ENCODE measurements around the gene PIK3CA.
"Not testable (repeated sequence)": the region's sequence is repeated elsewhere in the genome, so short reads cannot be mapped to it uniquely, and the experiment has no call there.

The PIK3CA gene

DNA sequence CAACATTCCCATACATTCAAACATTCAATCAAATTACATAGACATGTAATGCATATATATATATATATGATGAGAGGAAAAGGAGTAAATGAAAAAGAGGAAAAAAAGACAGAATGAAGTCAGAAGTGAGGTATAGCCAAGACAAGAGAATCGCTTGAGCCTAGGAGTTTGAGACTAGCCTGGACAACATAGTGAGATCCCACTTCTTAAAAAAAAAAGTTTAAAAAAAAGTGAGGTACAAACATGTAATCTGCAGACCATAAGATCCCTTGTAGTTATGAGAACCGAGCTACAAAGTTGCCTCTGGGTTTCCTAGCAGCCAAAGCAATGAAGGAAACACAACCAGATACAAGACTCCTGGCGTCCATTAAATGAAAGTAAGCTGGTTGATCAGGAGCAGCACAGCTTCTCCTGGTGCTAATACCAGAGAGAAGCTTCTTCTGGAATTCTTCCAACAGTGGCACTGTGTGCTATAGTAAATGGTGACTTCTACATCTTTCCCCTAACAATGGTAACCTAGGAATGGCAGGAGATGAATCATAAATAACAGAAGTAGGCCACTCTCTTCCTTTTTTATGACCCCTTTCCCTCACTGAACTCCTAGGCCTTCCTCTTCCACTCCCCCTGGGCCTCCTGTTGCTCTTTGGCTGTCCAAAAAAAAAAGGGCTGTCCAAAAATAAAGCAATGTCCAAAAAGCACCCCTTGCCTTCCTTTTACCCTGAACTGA, 99.3 kb downstream of the PIK3CA start:
- no peak for DNase-seq

DNA sequence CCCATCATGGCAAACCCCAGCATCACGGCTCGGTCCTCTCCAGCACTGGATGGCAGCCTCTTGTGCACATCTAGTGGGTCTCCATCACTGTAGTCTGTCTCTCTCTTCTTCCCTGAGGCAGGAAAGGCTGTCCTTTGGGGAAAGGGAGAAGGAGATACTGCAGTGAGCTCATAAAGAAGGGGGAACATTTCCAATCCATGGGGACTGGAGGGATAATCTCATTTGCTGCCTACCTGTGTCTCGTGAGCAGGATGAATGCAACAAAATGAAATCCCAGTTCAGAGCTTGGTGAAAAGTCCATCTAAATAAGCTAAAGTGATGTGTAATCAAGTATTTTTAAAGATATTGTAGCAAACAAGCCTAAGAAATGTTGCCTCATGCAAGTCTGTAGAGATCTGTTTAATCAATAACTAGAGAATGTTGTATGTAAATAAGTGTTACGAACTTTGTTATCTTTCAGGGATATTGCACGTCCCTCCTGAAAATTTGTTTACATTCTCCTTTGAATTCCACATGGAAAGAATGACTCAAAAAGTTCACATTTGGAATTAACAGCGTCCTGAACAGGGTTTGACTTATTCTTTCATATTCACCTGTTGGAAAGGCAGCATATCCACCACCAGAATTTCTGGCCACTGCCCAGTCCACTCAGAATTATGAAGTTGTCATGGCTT, 102.8 kb downstream of the PIK3CA start, which contains the start of gene KCNMB3:
Gene KCNMB3, minus strand, starts transcription at position 312 of the 674 bp plus-strand sequence. Its CDS starts 124 bp downstream, at position 188.
- no peak for TF ChIP-seq EZH2 (IDR thresholded peaks at IDR 0.05; ENCODE audit: borderline replicate concordance, low read depth, low read length, severe bottlenecking)
- TF ChIP-seq, protein P1, sequence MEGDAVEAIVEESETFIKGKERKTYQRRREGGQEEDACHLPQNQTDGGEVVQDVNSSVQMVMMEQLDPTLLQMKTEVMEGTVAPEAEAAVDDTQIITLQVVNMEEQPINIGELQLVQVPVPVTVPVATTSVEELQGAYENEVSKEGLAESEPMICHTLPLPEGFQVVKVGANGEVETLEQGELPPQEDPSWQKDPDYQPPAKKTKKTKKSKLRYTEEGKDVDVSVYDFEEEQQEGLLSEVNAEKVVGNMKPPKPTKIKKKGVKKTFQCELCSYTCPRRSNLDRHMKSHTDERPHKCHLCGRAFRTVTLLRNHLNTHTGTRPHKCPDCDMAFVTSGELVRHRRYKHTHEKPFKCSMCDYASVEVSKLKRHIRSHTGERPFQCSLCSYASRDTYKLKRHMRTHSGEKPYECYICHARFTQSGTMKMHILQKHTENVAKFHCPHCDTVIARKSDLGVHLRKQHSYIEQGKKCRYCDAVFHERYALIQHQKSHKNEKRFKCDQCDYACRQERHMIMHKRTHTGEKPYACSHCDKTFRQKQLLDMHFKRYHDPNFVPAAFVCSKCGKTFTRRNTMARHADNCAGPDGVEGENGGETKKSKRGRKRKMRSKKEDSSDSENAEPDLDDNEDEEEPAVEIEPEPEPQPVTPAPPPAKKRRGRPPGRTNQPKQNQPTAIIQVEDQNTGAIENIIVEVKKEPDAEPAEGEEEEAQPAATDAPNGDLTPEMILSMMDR (IDR thresholded peaks at IDR 0.05; ENCODE audit: borderline replicate concordance, extremely low read depth, low read length, poor library complexity, severe bottlenecking) = no peak
- Histone ChIP-seq H3K4me2 (ENCODE audit: insufficient read depth, low read length) (no peak within 1 kb of the TSS), H3K27me3 (ENCODE audit: insufficient read depth, low read length, poor library complexity) (peaks cover 6% of the 10 kb centered on the region), H3K9ac (ENCODE audit: low read depth, low read length) (no peak within 1 kb of the TSS), H4K20me1 (ENCODE audit: insufficient read depth, low read length) (no peaks in the 10 kb centered on the region), H3K79me2 (ENCODE audit: insufficient read depth, low read length) (no peaks in the 10 kb centered on the region), H2AFZ (ENCODE audit: low read depth, low read length) (no peak within 1 kb of the TSS), H3K4me3 (ENCODE audit: low read depth in 1 of 2, low read length in 2 of 2) (no peak within 1 kb of the TSS), H3K27ac (ENCODE audit: low read length) (no peak within 1 kb of the TSS), H3K4me1 (ENCODE audit: insufficient read depth, low read length) (no peaks in the 10 kb centered on the region), H3K36me3 (ENCODE audit: insufficient read depth, low read length) (no peaks in the 10 kb centered on the region), H3K9me3 (ENCODE audit: insufficient read depth, low read length, severe bottlenecking) (no peaks in the 10 kb centered on the region)
- ATAC-seq (ENCODE audit: insufficient read depth, low read depth) (no peak), DNase-seq (no peak)

More for the DNA sequence above, 99.3 kb downstream of the PIK3CA start:
- peaks cover 6% of the 10 kb centered on the region for H3K27me3 ChIP-seq (ENCODE audit: insufficient read depth, low read length, poor library complexity)
- H4K20me1 ChIP-seq (ENCODE audit: insufficient read depth, low read length) = no peaks in the 10 kb centered on the region
- no peak overlapping the region for H3K9ac ChIP-seq (ENCODE audit: low read depth, low read length)
- H3K36me3 ChIP-seq (ENCODE audit: insufficient read depth, low read length) = no peaks in the 10 kb centered on the region
- H3K4me1 ChIP-seq (ENCODE audit: insufficient read depth, low read length) = no peaks in the 10 kb centered on the region
- no peak overlapping the region for H3K4me2 ChIP-seq (ENCODE audit: insufficient read depth, low read length)
- no peak overlapping the region for H2AFZ ChIP-seq (ENCODE audit: low read depth, low read length)
- TF ChIP-seq EZH2 (IDR thresholded peaks at IDR 0.05; ENCODE audit: borderline replicate concordance, low read depth, low read length, severe bottlenecking) = no peak
- TF ChIP-seq, protein P1 (IDR thresholded peaks at IDR 0.05; ENCODE audit: borderline replicate concordance, extremely low read depth, low read length, poor library complexity, severe bottlenecking) = no peak
- no peak overlapping the region for H3K27ac ChIP-seq (ENCODE audit: low read length)
- H3K9me3 ChIP-seq (ENCODE audit: insufficient read depth, low read length, severe bottlenecking) = no peaks in the 10 kb centered on the region
- no peak for ATAC-seq (ENCODE audit: insufficient read depth, low read depth)
- H3K79me2 ChIP-seq (ENCODE audit: insufficient read depth, low read length) = no peaks in the 10 kb centered on the region
- no peak overlapping the region for H3K4me3 ChIP-seq (ENCODE audit: low read depth in 1 of 2, low read length in 2 of 2)

DNA sequence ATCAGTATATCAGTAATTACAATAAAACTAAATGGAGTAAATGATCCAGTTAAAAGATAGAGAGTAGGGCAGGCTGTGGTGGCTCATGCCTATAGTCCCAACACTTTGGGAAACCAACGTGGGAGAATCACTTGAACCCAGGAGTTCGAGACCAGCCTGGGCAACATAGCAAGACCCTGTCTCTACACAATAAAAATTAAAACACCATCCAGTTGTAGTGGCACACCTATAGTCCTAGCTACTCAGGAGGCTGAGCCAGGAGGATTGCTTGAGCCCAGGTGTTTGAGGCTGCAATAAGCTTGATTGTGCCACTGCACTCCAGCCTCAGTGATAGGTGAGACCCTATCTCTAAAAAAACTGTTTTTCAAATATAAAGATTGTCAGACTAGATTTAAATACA, 108.7 kb downstream of the PIK3CA start:
- Histone ChIP-seq H3K27me3 (ENCODE audit: insufficient read depth, low read length, poor library complexity) (no peaks in the 10 kb centered on the region), H2AFZ (ENCODE audit: low read depth, low read length) (no peak overlapping the region), H3K4me1 (ENCODE audit: insufficient read depth, low read length) (no peaks in the 10 kb centered on the region), H4K20me1 (ENCODE audit: insufficient read depth, low read length) (no peaks in the 10 kb centered on the region), H3K79me2 (ENCODE audit: insufficient read depth, low read length) (no peaks in the 10 kb centered on the region), H3K4me3 (ENCODE audit: low read depth in 1 of 2, low read length in 2 of 2) (no peak overlapping the region), H3K9me3 (ENCODE audit: insufficient read depth, low read length, severe bottlenecking) (no peaks in the 10 kb centered on the region), H3K36me3 (ENCODE audit: insufficient read depth, low read length) (no peaks in the 10 kb centered on the region), H3K27ac (ENCODE audit: low read length) (no peak overlapping the region), H3K4me2 (ENCODE audit: insufficient read depth, low read length) (no peak overlapping the region), H3K9ac (ENCODE audit: low read depth, low read length) (no peak overlapping the region)
- ATAC-seq (ENCODE audit: insufficient read depth, low read depth) (no peak), DNase-seq (no peak)
- TF ChIP-seq, protein P1 (IDR thresholded peaks at IDR 0.05; ENCODE audit: borderline replicate concordance, extremely low read depth, low read length, poor library complexity, severe bottlenecking) = no peak
- no peak for TF ChIP-seq EZH2 (IDR thresholded peaks at IDR 0.05; ENCODE audit: borderline replicate concordance, low read depth, low read length, severe bottlenecking)

DNA sequence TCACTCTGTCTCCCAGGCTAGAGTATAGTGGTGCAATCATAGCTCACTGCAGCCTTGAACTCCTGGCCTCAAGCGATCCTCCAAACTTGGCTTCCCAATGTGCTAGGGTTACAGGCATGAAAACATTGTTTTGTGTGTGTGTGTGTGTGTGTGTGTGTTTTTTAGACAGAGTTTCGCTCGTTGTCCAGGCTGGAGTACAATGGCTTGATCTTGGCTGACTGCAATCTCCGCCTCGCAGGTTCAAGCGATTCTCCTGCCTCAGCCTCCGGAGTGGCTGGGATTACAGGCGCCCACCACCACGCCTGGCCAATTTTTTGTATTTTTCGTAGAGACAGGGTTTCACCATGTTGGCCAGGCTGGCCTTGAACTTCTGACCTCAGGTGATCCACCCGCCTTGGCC, 109.6 kb downstream of the PIK3CA start:
- H3K4me1 ChIP-seq (ENCODE audit: insufficient read depth, low read length); H3K4me3 ChIP-seq (ENCODE audit: low read depth in 1 of 2, low read length in 2 of 2): not testable (repeated sequence)

More for the DNA sequence above, 109.6 kb downstream of the PIK3CA start:
- H3K9me3 ChIP-seq (ENCODE audit: insufficient read depth, low read length, severe bottlenecking); ATAC-seq (ENCODE audit: insufficient read depth, low read depth); DNase-seq; H2AFZ ChIP-seq (ENCODE audit: low read depth, low read length); H3K27ac ChIP-seq (ENCODE audit: low read length); H3K79me2 ChIP-seq (ENCODE audit: insufficient read depth, low read length); H3K4me2 ChIP-seq (ENCODE audit: insufficient read depth, low read length); H3K9ac ChIP-seq (ENCODE audit: low read depth, low read length); H3K36me3 ChIP-seq (ENCODE audit: insufficient read depth, low read length); H3K27me3 ChIP-seq (ENCODE audit: insufficient read depth, low read length, poor library complexity); H4K20me1 ChIP-seq (ENCODE audit: insufficient read depth, low read length): not testable (repeated sequence)

All from DND-41 (cell line).